HepG2 (cell line): ENCODE measurements around the gene CALY. TPM values are rescaled to one million over a fixed set of nuclear protein-coding genes. Genes with fewer than 3 reads are reported as not detected.

Experiments used
- CBX5 ChIP-seq: sonication (generic); formaldehyde crosslinking; IDR thresholded peaks from 2 replicates; pipeline ENCODE4 v1.4.0; 2020; ENCODE audit warnings: missing genetic modification reagents, borderline replicate concordance
- NKX3-1 ChIP-seq: sonication (generic); formaldehyde crosslinking; IDR thresholded peaks from 2 replicates; pipeline ENCODE4 v1.5.0; 2020; ENCODE audit warnings: missing genetic modification reagents
- ZMYM4 ChIP-seq: sonication (generic); formaldehyde crosslinking; IDR thresholded peaks from 2 replicates; pipeline ENCODE4 v1.8.1; 2023; ENCODE audit warnings: mild to moderate bottlenecking, missing genetic modification reagents
- ZNF484 ChIP-seq: sonication (generic); formaldehyde crosslinking; IDR thresholded peaks from 2 replicates; pipeline ENCODE4 v1.5.1; 2020; ENCODE audit warnings: mild to moderate bottlenecking, low read depth, missing genetic modification reagents, borderline replicate concordance
- polyA plus RNA-seq, 8 experiments: library from polyadenylated mRNA; depleted of rRNA in 3 of 8; stranded (reverse) in 7 of 8; unstranded in 1 of 8; fragments of >200 nt; fragmentation: Illumina TruSeq in 4 of 8; extraction: Trizol in 4 of 8; gene quantifications; 2 replicates each; pipeline versions ENCODE4 v1.2.1 to v1.2.3, GENCODE V29; 2011 to 2016; ENCODE audit warnings: low read depth in 4 of 8, missing spikeins in 1 of 8, mixed read lengths in 1 of 8; ENCODE audit not compliant: insufficient read depth in 1 of 8
- total RNA-seq, 5 experiments: library from RNA; depleted of rRNA; stranded (reverse); fragments of >200 nt; fragmentation: Illumina TruSeq; extraction: Trizol; gene quantifications; 2 replicates each; pipeline ENCODE4 v1.2.3, GENCODE V29; 2016; ENCODE audit warnings: low read depth in 1 of 5
- TF ChIP-seq, protein P1 (sequence below): sonication (generic); formaldehyde crosslinking; conservative IDR thresholded peaks from 2 replicates; pipeline ENCODE4 v1.4.0; 2020; ENCODE audit warnings: missing genetic modification reagents
- TF ChIP-seq, protein P2 (sequence below): sonication (generic); formaldehyde crosslinking; IDR thresholded peaks from 2 replicates; pipeline ENCODE4 v1.4.0; 2020; ENCODE audit warnings: missing genetic modification reagents
- TF ChIP-seq, protein P3 (sequence below): sonication (generic); formaldehyde crosslinking; IDR thresholded peaks from 2 replicates; pipeline ENCODE4 v1.5.1; 2020; ENCODE audit warnings: missing genetic modification reagents, mild to moderate bottlenecking, borderline replicate concordance
- TF ChIP-seq, protein P4 (sequence below): sonication (generic); formaldehyde crosslinking; IDR thresholded peaks from 2 replicates; pipeline ENCODE4 v1.4.0; 2020; ENCODE audit warnings: missing genetic modification reagents
- TF ChIP-seq, protein P5 (sequence below): sonication (generic); formaldehyde crosslinking; IDR thresholded peaks from 2 replicates; pipeline ENCODE4 v1.4.0; 2020; ENCODE audit warnings: missing genetic modification reagents

Gene CALY
- total and polyA plus RNA-seq, 2 of the 13 experiments (the other 11 are each of a cell fraction or from before 2014, with no cell fraction given): 0.08 TPM; not detected in 1

DNA sequence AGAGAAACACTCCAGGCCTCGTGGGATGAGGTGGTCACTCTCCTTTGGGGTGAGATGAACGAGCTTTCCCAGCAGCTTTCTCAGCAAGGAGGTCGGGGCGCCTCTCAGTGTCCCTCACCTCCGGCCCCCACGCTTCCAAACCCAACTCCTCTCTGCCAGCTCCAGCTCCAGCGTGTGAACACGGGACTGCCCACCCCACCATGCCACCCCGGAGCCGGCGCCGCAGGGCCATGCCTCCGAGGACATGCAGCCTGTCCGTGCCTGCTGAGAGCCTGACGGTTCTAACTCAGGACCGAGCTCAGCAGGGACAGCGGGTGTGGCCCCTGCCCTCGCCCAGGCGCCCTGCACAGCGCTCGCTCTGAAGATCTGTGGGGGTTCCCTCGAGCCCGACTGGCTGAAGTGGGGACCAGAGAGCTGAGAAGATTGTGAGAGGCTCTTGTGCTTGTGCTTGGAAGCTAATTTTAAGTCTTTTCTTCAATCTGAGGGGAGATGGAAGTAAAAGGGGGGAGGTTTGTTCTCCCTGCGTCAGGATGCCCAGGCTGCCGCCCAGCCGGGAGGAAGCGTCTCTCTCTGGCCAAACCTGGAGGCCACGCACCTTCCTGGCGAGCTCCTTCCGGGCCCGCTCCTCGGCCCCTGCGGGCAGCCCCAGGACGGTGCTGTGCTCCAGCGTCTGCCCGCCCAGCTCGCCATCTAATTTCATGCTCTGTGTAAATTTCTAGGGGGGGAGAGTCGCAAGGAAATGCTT, 54.9 kb downstream of the CALY start (continued):
- TF ChIP-seq, protein P1, sequence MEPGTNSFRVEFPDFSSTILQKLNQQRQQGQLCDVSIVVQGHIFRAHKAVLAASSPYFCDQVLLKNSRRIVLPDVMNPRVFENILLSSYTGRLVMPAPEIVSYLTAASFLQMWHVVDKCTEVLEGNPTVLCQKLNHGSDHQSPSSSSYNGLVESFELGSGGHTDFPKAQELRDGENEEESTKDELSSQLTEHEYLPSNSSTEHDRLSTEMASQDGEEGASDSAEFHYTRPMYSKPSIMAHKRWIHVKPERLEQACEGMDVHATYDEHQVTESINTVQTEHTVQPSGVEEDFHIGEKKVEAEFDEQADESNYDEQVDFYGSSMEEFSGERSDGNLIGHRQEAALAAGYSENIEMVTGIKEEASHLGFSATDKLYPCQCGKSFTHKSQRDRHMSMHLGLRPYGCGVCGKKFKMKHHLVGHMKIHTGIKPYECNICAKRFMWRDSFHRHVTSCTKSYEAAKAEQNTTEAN (CRISPR knock-in tag): no peak
- TF ChIP-seq, protein P2, sequence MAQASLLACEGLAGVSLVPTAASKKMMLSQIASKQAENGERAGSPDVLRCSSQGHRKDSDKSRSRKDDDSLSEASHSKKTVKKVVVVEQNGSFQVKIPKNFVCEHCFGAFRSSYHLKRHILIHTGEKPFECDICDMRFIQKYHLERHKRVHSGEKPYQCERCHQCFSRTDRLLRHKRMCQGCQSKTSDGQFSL (CRISPR knock-in tag): no peak
- TF ChIP-seq, protein P3, sequence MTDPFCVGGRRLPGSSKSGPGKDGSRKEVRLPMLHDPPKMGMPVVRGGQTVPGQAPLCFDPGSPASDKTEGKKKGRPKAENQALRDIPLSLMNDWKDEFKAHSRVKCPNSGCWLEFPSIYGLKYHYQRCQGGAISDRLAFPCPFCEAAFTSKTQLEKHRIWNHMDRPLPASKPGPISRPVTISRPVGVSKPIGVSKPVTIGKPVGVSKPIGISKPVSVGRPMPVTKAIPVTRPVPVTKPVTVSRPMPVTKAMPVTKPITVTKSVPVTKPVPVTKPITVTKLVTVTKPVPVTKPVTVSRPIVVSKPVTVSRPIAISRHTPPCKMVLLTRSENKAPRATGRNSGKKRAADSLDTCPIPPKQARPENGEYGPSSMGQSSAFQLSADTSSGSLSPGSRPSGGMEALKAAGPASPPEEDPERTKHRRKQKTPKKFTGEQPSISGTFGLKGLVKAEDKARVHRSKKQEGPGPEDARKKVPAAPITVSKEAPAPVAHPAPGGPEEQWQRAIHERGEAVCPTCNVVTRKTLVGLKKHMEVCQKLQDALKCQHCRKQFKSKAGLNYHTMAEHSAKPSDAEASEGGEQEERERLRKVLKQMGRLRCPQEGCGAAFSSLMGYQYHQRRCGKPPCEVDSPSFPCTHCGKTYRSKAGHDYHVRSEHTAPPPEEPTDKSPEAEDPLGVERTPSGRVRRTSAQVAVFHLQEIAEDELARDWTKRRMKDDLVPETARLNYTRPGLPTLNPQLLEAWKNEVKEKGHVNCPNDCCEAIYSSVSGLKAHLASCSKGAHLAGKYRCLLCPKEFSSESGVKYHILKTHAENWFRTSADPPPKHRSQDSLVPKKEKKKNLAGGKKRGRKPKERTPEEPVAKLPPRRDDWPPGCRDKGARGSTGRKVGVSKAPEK (CRISPR knock-in tag): no peak
- TF ChIP-seq, protein P4, sequence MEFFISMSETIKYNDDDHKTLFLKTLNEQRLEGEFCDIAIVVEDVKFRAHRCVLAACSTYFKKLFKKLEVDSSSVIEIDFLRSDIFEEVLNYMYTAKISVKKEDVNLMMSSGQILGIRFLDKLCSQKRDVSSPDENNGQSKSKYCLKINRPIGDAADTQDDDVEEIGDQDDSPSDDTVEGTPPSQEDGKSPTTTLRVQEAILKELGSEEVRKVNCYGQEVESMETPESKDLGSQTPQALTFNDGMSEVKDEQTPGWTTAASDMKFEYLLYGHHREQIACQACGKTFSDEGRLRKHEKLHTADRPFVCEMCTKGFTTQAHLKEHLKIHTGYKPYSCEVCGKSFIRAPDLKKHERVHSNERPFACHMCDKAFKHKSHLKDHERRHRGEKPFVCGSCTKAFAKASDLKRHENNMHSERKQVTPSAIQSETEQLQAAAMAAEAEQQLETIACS (CRISPR knock-in tag): no peak
- TF ChIP-seq NKX3-1 (CRISPR knock-in tag) (no peak), ZNF484 (no peak), CBX5 (CRISPR knock-in tag) (no peak), ZMYM4 (CRISPR knock-in tag) (no peak)
- TF ChIP-seq, protein P5, sequence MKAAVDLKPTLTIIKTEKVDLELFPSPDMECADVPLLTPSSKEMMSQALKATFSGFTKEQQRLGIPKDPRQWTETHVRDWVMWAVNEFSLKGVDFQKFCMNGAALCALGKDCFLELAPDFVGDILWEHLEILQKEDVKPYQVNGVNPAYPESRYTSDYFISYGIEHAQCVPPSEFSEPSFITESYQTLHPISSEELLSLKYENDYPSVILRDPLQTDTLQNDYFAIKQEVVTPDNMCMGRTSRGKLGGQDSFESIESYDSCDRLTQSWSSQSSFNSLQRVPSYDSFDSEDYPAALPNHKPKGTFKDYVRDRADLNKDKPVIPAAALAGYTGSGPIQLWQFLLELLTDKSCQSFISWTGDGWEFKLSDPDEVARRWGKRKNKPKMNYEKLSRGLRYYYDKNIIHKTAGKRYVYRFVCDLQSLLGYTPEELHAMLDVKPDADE (CRISPR knock-in tag): no peak
